HepG2 (cell line): ENCODE results near the gene TTC28. TPM values are rescaled to one million over a fixed set of nuclear protein-coding genes. Genes with fewer than 3 reads are reported as not detected.

Source experiments
- ATAC-seq: fragments of 200-7000 bp; cut with Tn5 transposase; 3 replicates; pipeline ENCODE4 v1.9.1; 2020; ENCODE audit warnings: mild to moderate bottlenecking, moderate library complexity
- BruUV-seq: library from RNA; stranded (reverse); fragments of 400-500 nt; replicated peaks from 2 replicates; lab custom pipeline; 2021; lab: Mats Ljungman, UMichigan
- CTCF ChIA-PET: fragments of 300-600 bp; formaldehyde crosslinking; extraction: SDS; loops from one replicate; lab custom pipeline; 2021; ENCODE audit warnings: low total read pairs, inconsistent platforms, low intra/inter-chr PET ratio; lab: Yijun Ruan, JAX
- POLR2A ChIA-PET: fragments of 350-600 bp; sonication (Branson Sonifier 250); formaldehyde crosslinking; loops from one replicate; lab custom pipeline; 2020; ENCODE audit warnings: antibody characterized with exemption, inconsistent platforms; lab: Yijun Ruan, JAX
- DNase-seq: peaks from one replicate; pipeline ENCODE4 v3.0.0-alpha.2; 2015; ENCODE audit warnings: low spot score
- FAIRE-seq: peaks from 3 replicates; lab custom pipeline; 2011; peaks lifted over from hg19 to GRCh38; lab: Jason Lieb, UNC
- H2AFZ ChIP-seq: one replicate; pipeline ENCODE4 v1.6.1; 2011; ENCODE audit warnings: low read length, inconsistent platforms
- H3K27ac ChIP-seq: fragments of 300-600 bp; 3 replicates; pipeline ENCODE4 v1.8.0; 2011; ENCODE audit warnings: mixed run types, mild to moderate bottlenecking, mixed read lengths, low read length, inconsistent platforms; ENCODE audit not compliant: insufficient read depth; ENCODE audit errors: extremely low read length
- H3K27me3 ChIP-seq, 2 experiments: fragments of 200-600 bp in 1 of 2; 2 replicates in 1 of 2; 3 replicates in 1 of 2; pipeline versions ENCODE4 v1.6.0 to v1.8.0; 2011; ENCODE audit warnings: low read length in 2 of 2, mild to moderate bottlenecking in 2 of 2, moderate library complexity in 2 of 2, inconsistent platforms in 1 of 2; ENCODE audit not compliant: insufficient read depth in 2 of 2, control insufficient read depth in 1 of 2
- H3K36me3 ChIP-seq, 2 experiments: fragments of 200-600 bp in 1 of 2; replicated peaks in 1 of 2; 2 replicates in 1 of 2; 3 replicates in 1 of 2; pipeline versions ENCODE4 v1.5.1 to v1.8.0; 2011; ENCODE audit warnings: low read length in 2 of 2, inconsistent platforms in 1 of 2; ENCODE audit not compliant: insufficient read depth in 2 of 2, control insufficient read depth in 1 of 2
- H3K4me1 ChIP-seq: 2 replicates; pipeline ENCODE4 v1.5.1; 2012; ENCODE audit warnings: low read length, inconsistent platforms; ENCODE audit not compliant: insufficient read depth
- H3K4me2 ChIP-seq: 2 replicates; pipeline ENCODE4 v1.6.0; 2011; ENCODE audit warnings: low read depth, low read length, inconsistent platforms
- H3K4me3 ChIP-seq, 3 experiments: fragments of 200-600 bp in 1 of 3; sonication (generic), shearing (Covaris generic) in 1 of 3; replicated peaks in 1 of 3; 2 replicates each; pipeline ENCODE4 v1.5.1; 2011 to 2016; ENCODE audit warnings: low read length in 3 of 3, inconsistent platforms in 2 of 3, low read depth in 2 of 3, mild to moderate bottlenecking in 2 of 3, control low read depth in 1 of 3, mixed read lengths in 1 of 3; ENCODE audit not compliant: insufficient read depth in 1 of 3
- H3K79me2 ChIP-seq: one replicate; pipeline ENCODE4 v1.6.1; 2011; ENCODE audit warnings: low read length, inconsistent platforms; ENCODE audit not compliant: insufficient read depth
- H3K9ac ChIP-seq: 2 replicates; pipeline ENCODE4 v1.6.0; 2011; ENCODE audit warnings: mild to moderate bottlenecking, low read depth, low read length, inconsistent platforms; ENCODE audit not compliant: insufficient read depth
- H3K9me3 ChIP-seq: 2 replicates; pipeline ENCODE4 v1.5.1; 2012; ENCODE audit warnings: mild to moderate bottlenecking, low read length
- H4K20me1 ChIP-seq: 2 replicates; pipeline ENCODE4 v1.6.0; 2011; ENCODE audit warnings: inconsistent platforms, mild to moderate bottlenecking, low read length, moderate library complexity; ENCODE audit not compliant: insufficient read depth
- CHD4 ChIP-seq: fragments of 200-600 bp; sonication (generic); IDR thresholded peaks from 2 replicates; pipeline ENCODE4 v1.7.0; 2017; ENCODE audit warnings: mild to moderate bottlenecking, low read length, borderline replicate concordance
- GFI1 ChIP-seq: sonication (generic); formaldehyde crosslinking; IDR thresholded peaks from 2 replicates; pipeline ENCODE4 v1.5.0; 2020; ENCODE audit warnings: missing genetic modification reagents, mild to moderate bottlenecking, borderline replicate concordance
- LBX2 ChIP-seq: sonication (generic); formaldehyde crosslinking; IDR thresholded peaks from 2 replicates; pipeline ENCODE4 v1.5.0; 2020; ENCODE audit warnings: missing genetic modification reagents, mild to moderate bottlenecking, borderline replicate concordance
- MATR3 ChIP-seq: sonication (generic); formaldehyde crosslinking; IDR thresholded peaks from 2 replicates; pipeline ENCODE4 v1.4.0; 2020; ENCODE audit warnings: missing genetic modification reagents
- MEF2D ChIP-seq: sonication (generic); formaldehyde crosslinking; IDR thresholded peaks from 2 replicates; pipeline ENCODE4 v1.5.1; 2020; ENCODE audit warnings: mild to moderate bottlenecking, missing genetic modification reagents
- MYPOP ChIP-seq: sonication (generic); formaldehyde crosslinking; IDR thresholded peaks from 2 replicates; pipeline ENCODE4 v1.8.1; 2023; ENCODE audit warnings: mild to moderate bottlenecking, moderate library complexity, missing genetic modification reagents
- NR2F1 ChIP-seq, 2 experiments: fragments of 450-650 bp in 1 of 2; formaldehyde crosslinking in 1 of 2; IDR thresholded peaks; 2 replicates each; pipeline versions ENCODE4 v1.5.0 to v1.6.1; 2016 to 2020; ENCODE audit warnings: mild to moderate bottlenecking in 1 of 2, missing compliant biosample characterization in 1 of 2, missing genetic modification reagents in 1 of 2, moderate library complexity in 1 of 2
- POLR2AphosphoS2 ChIP-seq: IDR thresholded peaks from 2 replicates; pipeline ENCODE4 v1.6.1; 2011; ENCODE audit warnings: low read depth, low read length, improper control_type of control experiment
- RNF219 ChIP-seq: sonication (generic); formaldehyde crosslinking; IDR thresholded peaks from 2 replicates; pipeline ENCODE4 v1.5.0; 2020; ENCODE audit warnings: mild to moderate bottlenecking, missing genetic modification reagents
- SOX13 ChIP-seq, 3 experiments: fragments of 450-650 bp in 1 of 3; sonication (generic) in 1 of 3; formaldehyde crosslinking in 1 of 3; IDR thresholded peaks in 2 of 3; conservative IDR thresholded peaks in 1 of 3; 2 replicates each; pipeline versions ENCODE4 v1.5.0 to v1.6.1; 2016 to 2020; ENCODE audit warnings: antibody characterized with exemption in 1 of 3, mild to moderate bottlenecking in 1 of 3, missing compliant biosample characterization in 1 of 3, missing genetic modification reagents in 1 of 3, moderate library complexity in 1 of 3
- TCF7 ChIP-seq: sonication (generic); IDR thresholded peaks from 2 replicates; pipeline ENCODE4 v1.6.1; 2016; ENCODE audit warnings: antibody characterized with exemption, low read depth
- ZNF124 ChIP-seq: sonication (generic); formaldehyde crosslinking; IDR thresholded peaks from 2 replicates; pipeline ENCODE4 v1.4.0; 2020; ENCODE audit warnings: missing genetic modification reagents
- ZNF225 ChIP-seq: sonication (generic); formaldehyde crosslinking; IDR thresholded peaks from 2 replicates; pipeline ENCODE4 v1.4.0; 2020; ENCODE audit warnings: mild to moderate bottlenecking, missing genetic modification reagents
- ZNF589 ChIP-seq: sonication (generic); formaldehyde crosslinking; conservative IDR thresholded peaks from 2 replicates; pipeline ENCODE4 v1.8.0; 2022; ENCODE audit warnings: mild to moderate bottlenecking, moderate library complexity, missing genetic modification reagents
- ZNF713 ChIP-seq: sonication (generic); formaldehyde crosslinking; IDR thresholded peaks from 2 replicates; pipeline ENCODE4 v1.4.0; 2020; ENCODE audit warnings: mild to moderate bottlenecking, missing genetic modification reagents
- ZNF83 ChIP-seq: sonication (generic); formaldehyde crosslinking; IDR thresholded peaks from 2 replicates; pipeline ENCODE4 v1.4.0; 2020; ENCODE audit warnings: missing genetic modification reagents, mild to moderate bottlenecking, borderline replicate concordance
- WGBS: methylation state at CpG from one replicate; pipeline ENCODE4 v1.1.6; 2017; ENCODE audit warnings: low lambda C conversion rate; 5-methylcytosine and 5-hydroxymethylcytosine counted together
- in situ Hi-C: cut with HindIII; loops from 2 replicates; pipeline ENCODE4 v1.10.0; 2017; ENCODE audit warnings: low pct_unique_long_range_greater_than_20kb; ENCODE audit not compliant: extremely low pct_ligation_motif_present
- intact Hi-C: fragments of 100-400 bp; cut with micrococcal nuclease; formaldehyde crosslinking; loops from one replicate; pipeline ENCODE4 v1.10.0; 2022; ENCODE audit not compliant: unreplicated experiment
- polyA plus RNA-seq, 8 experiments: library from polyadenylated mRNA; depleted of rRNA in 3 of 8; stranded (reverse) in 7 of 8; unstranded in 1 of 8; fragments of >200 nt; fragmentation: Illumina TruSeq in 4 of 8; extraction: Trizol in 4 of 8; gene quantifications; 2 replicates each; pipeline versions ENCODE4 v1.2.1 to v1.2.3, GENCODE V29; 2011 to 2016; ENCODE audit warnings: low read depth in 4 of 8, missing spikeins in 1 of 8, mixed read lengths in 1 of 8; ENCODE audit not compliant: insufficient read depth in 1 of 8
- total RNA-seq, 5 experiments: library from RNA; depleted of rRNA; stranded (reverse); fragments of >200 nt; fragmentation: Illumina TruSeq; extraction: Trizol; gene quantifications; 2 replicates each; pipeline ENCODE4 v1.2.3, GENCODE V29; 2016; ENCODE audit warnings: low read depth in 1 of 5

The TTC28 gene
- total and polyA plus RNA-seq, 2 of the 13 experiments (the other 11 are each of a cell fraction or from before 2014, with no cell fraction given): 4.2 to 13.1 TPM

GRCh38 chr22:28448625-28449024 lies 231.0 kb downstream of the TTC28 start:
- in situ Hi-C loops: no loop called here
- H3K4me2 ChIP-seq: no peak overlapping the region
- BruUV-seq: no TSS peak

DNA sequence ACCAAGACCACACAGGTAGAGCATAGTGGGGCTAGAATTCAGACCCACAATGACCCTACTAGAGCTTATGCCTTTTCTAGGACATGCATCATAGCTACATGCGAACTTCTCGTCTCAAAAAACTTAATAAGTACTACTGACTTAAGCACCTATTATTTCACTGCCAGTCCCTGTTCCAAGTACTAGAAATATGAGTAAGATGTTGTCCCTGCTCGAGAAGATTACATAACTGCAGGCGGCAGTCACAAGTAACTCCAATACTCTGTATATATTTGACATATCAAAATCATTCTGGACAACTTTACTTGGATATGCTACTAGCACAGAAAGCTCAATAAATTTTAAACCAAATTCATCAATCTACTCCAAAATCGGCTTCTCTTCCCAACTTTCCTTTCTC lies 235.0 kb downstream of the TTC28 start:
- H3K4me3 ChIP-seq: no peak overlapping the region
- peaks cover 21% of the 10 kb centered on the region for H3K4me1 ChIP-seq
- ATAC-seq (no peak), FAIRE-seq (no peak), DNase-seq (no peak)
- H3K79me2 ChIP-seq: peaks cover 3% of the 10 kb centered on the region
- BruUV-seq: no TSS peak
- no peaks in the 10 kb centered on the region for H3K36me3 ChIP-seq
- peaks cover 3% of the 10 kb centered on the region for H4K20me1 ChIP-seq
- no peak overlapping the region for H2AFZ ChIP-seq
- no peak overlapping the region for H3K4me2 ChIP-seq
- H3K27ac ChIP-seq: no peak overlapping the region
- no peaks in the 10 kb centered on the region for H3K27me3 ChIP-seq
- no peak overlapping the region for H3K9ac ChIP-seq
- CTCF ChIA-PET: no interaction called here
- POLR2A ChIA-PET: no interaction called here
- no peaks in the 10 kb centered on the region for H3K9me3 ChIP-seq
- in situ Hi-C loops: loop anchor here (5.0 kb wide), 1 partner anchor 392 kb away; no protein-coding TSS in a partner anchor
- 93% methylated on average over 5 of the region's 5 CpGs for WGBS
- intact Hi-C loops: no loop called here
- TF ChIP-seq LBX2 (no peak), TCF7 (no peak), GFI1 (CRISPR knock-in tag) (no peak), CHD4 (no peak), RNF219 (CRISPR knock-in tag) (no peak), MATR3 (CRISPR knock-in tag) (no peak), ZNF83 (no peak), MEF2D (CRISPR knock-in tag) (no peak), NR2F1 (CRISPR knock-in tag; IDR thresholded peaks at IDR 0.05) (no peak), SOX13 (IDR thresholded peaks at IDR 0.05) (no peak), SOX13 (CRISPR knock-in tag; conservative IDR thresholded peaks at IDR 0.05 in 1 of 2, IDR thresholded peaks at IDR 0.05 in 1 of 2) (no peak), ZNF589 (CRISPR knock-in tag) (no peak), ZNF225 (CRISPR knock-in tag) (no peak), POLR2AphosphoS2 (no peak), ZNF124 (CRISPR knock-in tag) (no peak), MYPOP (CRISPR knock-in tag) (no peak)

More at GRCh38 chr22:28448625-28449024, 231.0 kb downstream of the TTC28 start:
- no peak for DNase-seq
- H3K9ac ChIP-seq: no peak overlapping the region
- H3K4me3 ChIP-seq: no peak overlapping the region
- POLR2A ChIA-PET: interaction anchor here (1.1 kb wide), 1 partner anchor 8 kb away, joined by 3 read pairs; no protein-coding TSS in a partner anchor
- CTCF ChIA-PET: no interaction called here
- H4K20me1 ChIP-seq: no peaks in the 10 kb centered on the region; the same call in 1 of the 2 replicates
- H2AFZ ChIP-seq: no peak overlapping the region
- WGBS: 93% methylated on average over 1 of the region's 1 CpG
- no peaks in the 10 kb centered on the region for H3K9me3 ChIP-seq
- FAIRE-seq: no peak
- TF ChIP-seq ZNF713 (CRISPR knock-in tag): no peak
- TF ChIP-seq, all 625 proteins: peak for 0
- Histone ChIP-seq H3K79me2 (no peaks in the 10 kb centered on the region), H3K36me3 (no peaks in the 10 kb centered on the region), H3K27ac (no peak overlapping the region), H3K27me3 (no peaks in the 10 kb centered on the region), H3K4me1 (no peaks in the 10 kb centered on the region)
- ATAC-seq: no peak
- intact Hi-C loops: no loop called here
